ENCODE results near the gene MRM1.

MRM1 gene, protein sequence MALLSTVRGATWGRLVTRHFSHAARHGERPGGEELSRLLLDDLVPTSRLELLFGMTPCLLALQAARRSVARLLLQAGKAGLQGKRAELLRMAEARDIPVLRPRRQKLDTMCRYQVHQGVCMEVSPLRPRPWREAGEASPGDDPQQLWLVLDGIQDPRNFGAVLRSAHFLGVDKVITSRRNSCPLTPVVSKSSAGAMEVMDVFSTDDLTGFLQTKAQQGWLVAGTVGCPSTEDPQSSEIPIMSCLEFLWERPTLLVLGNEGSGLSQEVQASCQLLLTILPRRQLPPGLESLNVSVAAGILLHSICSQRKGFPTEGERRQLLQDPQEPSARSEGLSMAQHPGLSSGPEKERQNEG

DNA sequence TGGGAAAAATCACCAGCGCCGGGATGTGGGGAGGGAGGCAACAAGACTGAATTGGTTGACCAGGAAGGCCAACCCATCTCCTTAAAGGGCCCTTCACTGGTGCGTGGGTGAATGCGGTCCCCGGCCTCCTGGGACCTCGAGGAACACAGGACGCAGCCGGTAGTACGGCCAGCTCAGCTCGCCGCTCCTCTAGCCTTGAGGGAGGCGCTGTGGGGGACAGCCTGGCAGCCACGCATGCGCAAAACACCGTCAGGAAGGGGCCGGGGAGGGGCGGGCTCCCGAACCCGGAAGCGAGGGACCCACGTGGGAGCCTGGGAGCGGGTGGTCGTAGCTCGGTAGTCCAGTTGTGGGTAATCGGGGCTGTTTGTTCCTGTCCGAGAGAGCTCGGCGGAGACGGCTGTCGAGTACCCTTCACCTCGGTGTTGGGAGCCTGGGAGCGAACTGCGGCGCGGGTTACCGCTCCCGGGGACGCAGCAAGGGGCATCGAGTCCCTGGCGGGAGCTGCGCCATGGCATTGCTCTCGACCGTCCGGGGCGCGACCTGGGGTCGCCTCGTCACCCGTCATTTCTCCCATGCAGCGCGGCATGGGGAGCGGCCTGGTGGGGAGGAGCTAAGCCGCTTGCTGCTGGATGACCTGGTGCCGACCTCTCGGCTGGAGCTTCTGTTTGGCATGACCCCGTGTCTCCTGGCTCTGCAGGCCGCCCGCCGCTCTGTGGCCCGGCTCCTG is at the start of gene MRM1:
TSS of gene MRM1 (plus strand) at position 281 of the 727 bp plus-strand sequence. CDS start at position 509, 228 bp downstream.
- DNase-seq (ENCODE audit: low spot score) = peak; percentile 90

DNA sequence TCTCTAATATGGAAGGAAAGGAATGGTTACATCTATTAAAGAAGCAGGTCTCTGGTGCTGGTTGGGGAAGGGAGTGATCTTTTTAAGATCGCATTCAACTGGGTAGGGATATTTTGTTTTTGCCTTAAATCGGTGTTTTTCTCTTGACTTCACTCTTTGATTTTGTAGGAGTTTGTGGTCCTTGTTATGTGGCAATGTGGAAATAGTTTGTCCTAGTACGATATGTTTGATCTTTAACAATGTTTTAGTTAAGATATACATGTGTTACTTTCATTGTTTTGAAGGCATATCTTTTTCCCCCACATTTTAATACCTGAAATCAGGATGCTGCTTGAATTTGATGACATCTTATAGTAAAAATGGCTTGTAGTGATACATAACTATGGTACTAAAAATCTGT is 47.9 kb upstream of the MRM1 start:
- no peak for DNase-seq (ENCODE audit: low spot score)

DNA sequence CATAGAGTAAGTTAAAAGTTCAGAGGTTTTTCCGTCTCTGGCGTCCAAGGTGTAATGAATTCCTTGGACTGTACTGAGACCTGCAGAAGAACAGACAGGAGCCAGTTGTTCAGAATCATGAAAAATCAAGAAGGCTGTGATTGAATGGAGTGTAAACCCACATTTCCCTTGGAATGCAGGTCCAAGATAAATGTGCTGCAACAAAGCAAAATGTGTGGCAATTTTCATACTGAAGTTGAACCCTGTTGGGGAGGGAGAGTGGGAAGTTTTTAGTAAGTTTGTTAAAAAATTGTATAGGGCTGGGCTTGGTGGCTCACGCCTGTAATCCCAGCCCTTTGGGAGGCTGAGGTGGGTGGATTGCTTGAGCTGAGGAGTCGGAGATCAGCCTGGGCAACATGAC is 35.3 kb upstream of the MRM1 start:
- no peak for DNase-seq (ENCODE audit: low spot score)

DNA sequence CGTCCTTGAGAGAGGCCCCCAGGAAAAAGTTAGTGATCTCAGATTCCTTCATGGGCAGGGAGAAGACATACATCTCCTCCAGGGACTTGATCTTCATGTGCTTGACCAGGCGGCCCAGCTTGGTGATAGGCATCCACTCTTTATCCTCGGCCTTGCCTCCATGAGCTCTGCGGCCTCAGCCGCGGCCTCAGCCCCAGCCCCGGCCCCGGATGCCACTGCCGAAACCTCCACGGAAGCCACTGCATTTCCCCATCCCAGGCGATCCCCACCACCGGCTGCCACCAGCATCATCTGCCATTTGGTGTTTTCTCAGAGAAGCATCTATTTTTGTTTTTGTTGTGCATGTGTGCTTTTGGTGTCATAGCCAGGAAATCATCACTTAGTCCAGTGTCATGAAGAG is 26.4 kb upstream of the MRM1 start:
- no peak for DNase-seq (ENCODE audit: low spot score)

DNA sequence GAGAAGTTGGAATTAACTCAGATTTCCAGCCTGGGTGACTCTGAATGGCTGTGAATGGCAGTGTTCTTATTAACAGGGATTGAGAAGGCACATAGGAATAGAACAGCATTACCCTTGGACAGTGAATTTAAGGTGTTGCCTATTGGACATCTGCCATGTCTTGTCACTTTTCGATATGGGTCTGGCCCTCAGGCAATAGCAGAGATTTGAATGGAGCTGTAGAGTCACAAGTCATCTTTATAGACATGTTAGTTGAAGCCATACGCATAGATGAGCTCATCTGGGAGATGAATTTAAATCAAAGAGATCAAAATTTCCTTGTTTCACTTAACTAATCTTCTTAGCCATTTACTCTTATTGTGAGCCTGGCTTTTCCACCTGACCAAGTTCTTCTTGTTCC is 24.6 kb upstream of the MRM1 start:
- no peak for DNase-seq (ENCODE audit: low spot score)

DNA sequence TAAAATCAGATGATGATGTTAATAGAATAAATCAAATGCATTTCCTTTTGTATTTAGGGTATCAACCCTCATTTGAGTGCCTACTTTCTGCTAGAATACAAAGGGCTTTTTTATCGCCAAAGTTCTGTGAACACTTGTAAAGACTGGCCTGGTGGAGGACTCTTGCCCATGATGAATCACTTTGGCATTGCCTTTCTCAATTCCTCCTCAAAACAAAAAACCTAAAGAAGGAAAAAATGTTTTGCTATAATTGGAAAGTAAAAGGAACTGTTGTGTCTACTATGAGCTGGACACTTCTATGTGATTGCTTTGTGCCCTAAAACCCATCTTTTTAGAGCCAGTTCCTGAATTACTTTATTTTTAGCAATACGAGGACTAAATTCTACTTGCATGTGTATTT is 22.7 kb upstream of the MRM1 start:
- DNase-seq (ENCODE audit: low spot score) = no peak

DNA sequence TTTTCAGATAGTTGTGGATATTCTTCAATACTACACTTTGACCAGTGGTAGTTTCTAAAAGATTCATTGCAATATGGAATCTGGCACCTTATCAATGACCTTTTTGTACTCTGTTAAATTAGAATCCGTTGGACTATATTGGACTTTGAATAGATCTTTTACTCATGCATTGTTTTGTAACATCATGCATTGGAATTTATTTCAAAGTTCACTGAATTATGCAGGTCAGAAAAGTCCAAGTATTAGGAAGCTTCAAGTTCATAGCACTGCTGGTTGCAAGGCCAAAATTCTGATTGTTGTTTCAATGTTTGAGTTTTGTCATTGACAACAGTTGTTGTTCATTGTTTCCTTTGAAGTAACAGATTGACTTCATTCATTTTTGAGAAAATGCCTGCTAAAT is 17.6 kb upstream of the MRM1 start:
- no peak for DNase-seq (ENCODE audit: low spot score)

DNA sequence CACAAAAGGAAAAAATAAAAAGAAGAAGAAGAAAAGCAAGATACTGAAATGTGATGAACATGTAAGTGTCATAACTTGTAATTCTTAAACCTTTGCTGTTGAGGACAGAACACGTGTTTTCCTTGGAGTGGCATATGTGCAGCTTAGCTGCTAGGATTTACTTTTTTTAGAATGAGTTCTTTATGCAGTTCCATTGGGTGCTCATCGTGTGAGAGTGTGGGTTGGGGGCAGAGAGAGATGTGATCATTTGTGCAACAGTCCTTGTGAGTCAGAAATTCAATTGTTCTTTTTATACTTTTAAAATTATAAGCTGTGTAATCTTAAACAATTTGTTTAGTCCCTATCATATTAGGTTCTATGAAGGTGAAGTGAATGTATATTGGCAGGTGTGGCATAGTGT is 15.2 kb upstream of the MRM1 start:
- no peak for DNase-seq (ENCODE audit: low spot score)

DNA sequence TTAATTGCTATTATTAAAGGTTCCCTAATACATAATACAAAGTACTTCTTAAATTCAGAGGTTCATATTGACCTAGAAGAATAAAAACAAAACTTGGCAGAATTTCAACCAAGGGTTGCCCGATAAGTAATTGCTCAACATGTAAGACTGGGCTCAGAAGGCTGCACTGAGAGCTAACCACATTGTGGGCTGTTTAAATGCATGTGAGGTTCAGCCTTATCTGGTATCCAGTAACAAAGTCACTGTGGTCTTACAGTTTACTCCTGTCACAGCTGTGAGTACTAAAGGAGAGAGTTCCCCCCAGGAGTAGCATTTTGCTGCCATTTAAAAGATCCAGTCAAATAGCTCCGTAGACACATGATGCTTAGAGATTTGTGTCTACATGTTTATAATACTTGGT is 11.3 kb upstream of the MRM1 start:
- no peak for DNase-seq (ENCODE audit: low spot score)

DNA sequence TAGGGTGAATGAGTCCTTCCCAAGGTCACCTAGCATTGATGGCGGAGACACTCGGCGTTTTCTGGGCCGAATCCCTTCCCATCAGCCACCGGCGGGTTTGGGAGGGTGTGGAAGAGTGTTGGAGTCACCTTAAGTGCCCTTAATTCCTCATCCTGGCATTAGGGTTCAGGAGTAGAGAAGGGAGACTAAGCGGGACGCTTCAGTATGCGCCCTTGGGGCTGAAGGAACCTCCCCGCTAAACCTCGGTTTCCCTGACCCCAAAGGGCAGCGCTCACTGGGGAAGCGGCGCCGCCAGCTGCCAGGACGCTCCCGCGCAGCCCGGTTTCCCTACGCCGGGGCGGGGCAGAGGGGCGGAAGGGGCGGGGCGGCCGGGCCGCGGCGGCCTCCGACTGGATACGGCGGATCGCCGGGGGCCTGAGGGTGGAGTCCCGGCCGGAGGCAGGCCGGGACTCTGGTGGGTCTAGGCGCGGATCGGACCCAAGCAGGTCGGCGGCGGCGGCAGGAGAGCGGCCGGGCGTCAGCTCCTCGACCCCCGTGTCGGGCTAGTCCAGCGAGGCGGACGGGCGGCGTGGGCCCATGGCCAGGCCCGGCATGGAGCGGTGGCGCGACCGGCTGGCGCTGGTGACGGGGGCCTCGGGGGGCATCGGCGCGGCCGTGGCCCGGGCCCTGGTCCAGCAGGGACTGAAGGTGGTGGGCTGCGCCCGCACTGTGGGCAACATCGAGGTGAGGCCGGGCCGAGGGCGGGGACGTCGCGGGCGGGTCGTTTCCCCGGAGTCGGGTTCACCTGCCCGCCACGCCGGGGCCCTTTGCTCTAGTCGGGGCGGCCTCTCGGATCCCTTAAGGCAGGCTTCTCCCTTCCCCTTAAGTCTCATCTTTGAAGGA is 9.7 kb upstream of the MRM1 start, which contains the start of gene DHRS11:
TSS of gene DHRS11 (plus strand) at position 446 of the 882 bp plus-strand sequence. CDS start at position 577, 131 bp downstream.
- peak; percentile 70 for DNase-seq (ENCODE audit: low spot score)

DNA sequence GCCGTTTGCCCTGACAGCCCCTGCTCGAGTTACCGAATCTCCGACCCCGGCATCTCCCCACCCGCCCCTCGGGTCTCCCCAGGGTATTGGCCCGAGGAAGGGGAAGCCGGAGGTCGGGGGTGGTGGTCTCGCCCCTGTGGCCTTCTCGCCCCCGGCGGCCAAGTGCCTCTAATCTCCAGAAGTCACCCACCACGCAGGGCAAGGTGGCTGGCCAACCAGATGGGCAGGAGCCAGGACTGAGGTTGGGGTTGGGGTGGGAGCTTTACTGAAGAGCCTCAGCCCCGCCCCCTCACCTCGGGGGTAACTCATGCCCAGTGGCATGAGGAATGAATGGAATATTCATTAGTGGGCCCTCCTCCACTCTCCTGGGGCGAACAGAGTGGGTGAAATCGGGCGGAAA is 9.1 kb upstream of the MRM1 start:
- no peak for DNase-seq (ENCODE audit: low spot score)

DNA sequence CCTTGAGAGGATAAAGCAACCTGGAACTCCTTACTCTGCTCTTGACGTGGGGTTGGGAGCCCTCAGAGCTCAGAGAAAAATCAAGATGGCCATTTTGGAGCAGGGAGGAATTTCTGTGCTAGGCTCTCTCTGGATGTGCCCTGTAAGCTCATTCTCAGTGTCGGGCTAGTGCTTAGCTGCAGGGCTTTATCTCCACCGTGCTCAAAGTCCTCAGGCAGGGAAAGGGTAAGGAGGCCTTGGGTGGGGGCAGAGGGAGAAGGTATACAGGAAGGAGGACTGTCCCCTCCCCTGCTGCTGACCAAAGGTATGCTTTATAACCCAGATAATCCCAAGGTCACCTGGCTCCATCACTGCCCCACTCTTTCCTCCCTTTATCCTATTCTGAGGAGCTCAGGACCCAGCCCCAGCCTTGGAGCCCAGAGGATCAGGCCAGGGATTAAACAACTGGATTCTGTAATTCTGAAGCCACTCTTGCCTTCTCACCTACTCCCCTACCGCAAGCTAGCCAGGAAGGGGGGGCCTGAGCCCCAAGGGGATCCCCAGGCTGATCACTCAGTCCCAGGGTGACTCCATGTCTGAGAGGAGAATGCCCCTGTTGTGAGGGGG is 8.6 kb upstream of the MRM1 start:
- DNase-seq (ENCODE audit: low spot score) = no peak

DNA sequence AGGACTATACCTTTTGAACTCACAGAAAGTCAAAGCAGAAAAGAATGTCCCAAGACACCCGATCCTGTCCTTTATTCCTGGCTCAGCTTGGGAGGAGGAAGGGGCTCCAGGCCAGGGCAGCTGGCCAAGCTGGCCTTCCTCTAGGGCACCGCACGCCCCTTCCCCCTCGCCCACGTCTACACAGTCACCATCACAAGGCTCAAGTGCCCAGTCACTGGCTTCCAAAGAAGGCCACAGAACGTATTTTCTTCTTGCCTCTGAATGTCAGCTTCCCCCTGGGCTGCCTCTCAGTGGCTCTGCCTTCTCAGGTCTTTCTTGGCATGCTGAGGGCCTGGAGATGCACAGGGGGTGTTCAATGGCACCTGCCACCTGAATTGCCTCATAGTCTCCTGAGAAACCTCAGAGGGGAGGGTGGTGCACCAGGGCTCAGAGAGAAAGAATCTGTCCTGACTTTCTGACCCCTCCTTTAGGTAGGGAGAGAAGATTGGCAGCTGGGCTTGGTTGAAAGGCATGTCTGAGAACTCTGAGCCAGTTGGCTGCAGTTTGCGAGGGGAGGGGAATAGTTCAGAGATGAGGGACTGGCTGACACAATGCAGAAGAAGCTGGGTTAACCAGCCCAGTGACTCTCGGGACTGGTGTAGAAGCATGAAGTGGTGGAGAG is 7.6 kb upstream of the MRM1 start:
- DNase-seq (ENCODE audit: low spot score) = no peak

DNA sequence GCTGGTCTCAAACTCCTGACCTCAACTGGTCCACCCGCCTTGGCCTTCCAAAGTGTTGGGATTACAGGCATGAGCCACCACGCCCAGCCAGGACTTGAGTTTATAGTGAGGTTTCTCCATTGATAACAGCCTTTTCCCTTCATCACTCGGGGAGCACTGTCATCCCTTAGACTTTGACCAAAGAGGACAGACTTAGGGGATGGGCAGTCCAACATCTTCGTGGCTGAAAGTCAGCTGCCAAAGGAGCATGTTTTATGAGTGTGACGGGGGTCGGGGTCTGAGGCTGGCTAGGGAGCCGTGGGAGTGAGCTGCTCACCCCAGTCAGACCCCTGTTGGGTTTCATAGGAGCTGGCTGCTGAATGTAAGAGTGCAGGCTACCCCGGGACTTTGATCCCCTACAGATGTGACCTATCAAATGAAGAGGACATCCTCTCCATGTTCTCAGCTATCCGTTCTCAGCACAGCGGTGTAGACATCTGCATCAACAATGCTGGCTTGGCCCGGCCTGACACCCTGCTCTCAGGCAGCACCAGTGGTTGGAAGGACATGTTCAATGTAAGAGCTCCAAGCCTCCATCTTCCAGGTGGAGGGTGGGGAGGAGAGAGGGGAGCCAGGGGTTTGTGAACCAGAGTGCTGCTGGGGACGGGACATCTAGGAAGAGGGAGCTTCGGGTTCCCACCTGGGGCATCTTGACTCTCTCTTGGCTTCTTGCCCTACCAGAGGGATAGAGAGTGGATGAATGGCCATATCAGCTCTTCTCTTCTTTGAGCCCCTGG is 6.6 kb upstream of the MRM1 start:
- DNase-seq (ENCODE audit: low spot score) = no peak

DNA sequence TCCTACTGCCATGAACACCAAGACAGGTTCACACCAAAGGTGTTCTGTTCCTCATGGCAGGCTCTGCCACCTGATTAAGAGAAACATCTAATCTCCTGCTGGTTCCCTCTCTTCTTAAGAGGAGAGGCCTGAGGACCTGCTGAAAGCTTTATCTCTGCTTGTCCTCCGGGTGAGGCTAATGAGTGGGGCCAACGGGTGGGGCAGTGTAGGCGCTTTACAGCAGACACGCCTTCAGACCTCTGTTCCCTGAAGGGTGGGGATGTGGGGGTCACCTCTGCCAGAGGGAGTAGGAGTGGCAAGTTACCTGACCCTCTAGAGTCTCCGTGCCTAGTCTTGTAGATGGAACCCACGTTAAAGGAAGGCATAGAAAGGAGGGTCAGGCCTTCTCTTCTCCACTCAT is 4.2 kb upstream of the MRM1 start:
- no peak for DNase-seq (ENCODE audit: low spot score)

DNA sequence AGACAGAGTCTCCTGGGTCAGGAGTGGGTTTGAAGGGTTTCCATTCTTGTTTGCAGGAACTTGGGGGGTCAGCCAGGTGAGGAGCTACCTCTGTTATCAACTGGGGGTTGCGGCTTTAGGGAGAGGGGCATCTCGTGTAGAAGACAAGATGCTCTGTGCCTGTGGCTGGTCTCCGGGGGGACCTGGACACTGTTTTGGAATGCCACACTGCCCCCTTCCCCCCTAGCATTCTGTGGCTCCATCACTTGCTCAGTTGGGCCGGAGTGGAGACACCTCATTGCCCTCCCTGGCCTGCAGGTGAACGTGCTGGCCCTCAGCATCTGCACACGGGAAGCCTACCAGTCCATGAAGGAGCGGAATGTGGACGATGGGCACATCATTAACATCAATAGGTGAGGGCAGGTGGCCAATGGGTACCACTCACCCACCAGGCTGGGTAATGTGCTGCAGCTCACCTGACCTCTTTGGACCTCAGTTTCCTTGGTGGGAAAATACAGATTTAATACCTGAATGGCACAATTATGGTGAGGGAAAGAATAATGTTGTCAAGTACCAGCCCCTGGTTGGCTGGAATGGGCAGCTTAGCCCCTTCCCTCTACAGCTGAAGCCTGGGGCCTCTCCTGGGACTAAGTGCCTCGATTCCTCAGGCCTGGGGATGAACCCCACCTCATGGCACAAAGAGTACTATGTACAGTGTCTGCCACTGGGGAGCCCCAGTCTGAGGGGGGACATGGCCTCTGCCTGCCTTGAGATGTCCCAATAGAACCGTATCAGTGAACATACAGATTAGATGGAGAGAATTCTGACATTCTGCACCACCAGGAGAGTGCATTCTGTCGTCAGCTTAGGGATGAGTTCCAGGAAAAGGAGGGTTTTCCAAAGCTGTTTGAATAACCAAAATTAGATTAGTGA is 3.3 kb upstream of the MRM1 start:
- DNase-seq (ENCODE audit: low spot score) = no peak

DNA sequence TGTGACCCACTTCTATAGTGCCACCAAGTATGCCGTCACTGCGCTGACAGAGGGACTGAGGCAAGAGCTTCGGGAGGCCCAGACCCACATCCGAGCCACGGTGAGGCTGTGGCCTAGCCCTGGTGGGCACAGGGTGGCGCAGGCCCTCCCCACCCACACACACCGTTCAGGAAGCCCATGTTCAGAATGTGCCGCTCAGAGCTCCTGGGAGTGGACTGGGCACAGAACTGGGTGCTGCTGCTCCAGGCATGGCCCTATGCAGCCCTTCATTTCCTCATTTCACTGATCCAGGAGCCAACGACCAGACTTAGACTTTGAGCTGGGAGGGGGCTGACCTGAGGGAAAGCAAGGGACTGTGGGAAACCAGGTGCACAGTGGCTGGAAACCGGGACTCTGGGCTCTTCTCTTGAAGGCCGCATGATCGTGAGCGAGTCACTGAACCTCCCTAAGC is 2.4 kb upstream of the MRM1 start:
- no peak for DNase-seq (ENCODE audit: low spot score)

DNA sequence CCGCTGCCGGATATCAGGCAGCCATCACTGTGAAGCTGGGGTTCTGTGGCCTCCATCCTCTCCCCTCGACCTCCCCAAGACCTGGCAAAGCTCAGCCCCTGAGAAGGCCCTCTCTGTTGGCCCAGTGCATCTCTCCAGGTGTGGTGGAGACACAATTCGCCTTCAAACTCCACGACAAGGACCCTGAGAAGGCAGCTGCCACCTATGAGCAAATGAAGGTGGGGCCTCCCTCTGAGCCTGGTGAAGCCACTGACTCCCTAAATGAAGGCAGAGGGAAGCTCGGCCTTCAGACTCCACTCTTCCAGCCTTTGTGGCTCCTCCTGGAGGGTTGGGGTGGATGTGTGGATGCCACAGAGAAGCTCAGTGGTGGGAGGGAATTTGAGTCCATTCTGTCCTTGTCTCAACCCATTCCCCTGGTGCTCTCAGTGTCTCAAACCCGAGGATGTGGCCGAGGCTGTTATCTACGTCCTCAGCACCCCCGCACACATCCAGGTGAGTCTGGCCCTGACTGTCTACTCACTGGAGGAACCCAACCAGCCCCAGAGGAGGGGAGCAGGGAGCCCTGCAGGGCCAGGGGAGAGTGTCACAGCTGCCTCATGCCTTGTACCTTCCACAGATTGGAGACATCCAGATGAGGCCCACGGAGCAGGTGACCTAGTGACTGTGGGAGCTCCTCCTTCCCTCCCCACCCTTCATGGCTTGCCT is 1.7 kb upstream of the MRM1 start:
- no peak for DNase-seq (ENCODE audit: low spot score)

DNA sequence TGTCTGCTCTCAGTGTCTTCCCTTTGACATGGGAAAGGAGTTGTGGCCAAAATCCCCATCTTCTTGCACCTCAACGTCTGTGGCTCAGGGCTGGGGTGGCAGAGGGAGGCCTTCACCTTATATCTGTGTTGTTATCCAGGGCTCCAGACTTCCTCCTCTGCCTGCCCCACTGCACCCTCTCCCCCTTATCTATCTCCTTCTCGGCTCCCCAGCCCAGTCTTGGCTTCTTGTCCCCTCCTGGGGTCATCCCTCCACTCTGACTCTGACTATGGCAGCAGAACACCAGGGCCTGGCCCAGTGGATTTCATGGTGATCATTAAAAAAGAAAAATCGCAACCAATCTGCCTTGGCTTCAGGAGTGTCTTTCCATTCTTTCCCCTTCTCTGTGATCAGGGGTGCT is 918 bp upstream of the MRM1 start:
- DNase-seq (ENCODE audit: low spot score) = no peak

All from CD4-positive, alpha-beta T cell treated with Interleukin-15 for 4 hours (primary cell).